GM18867 (cell line): ENCODE measurements around the gene PACRGL.
"Not testable (repeated sequence)": the region's sequence is repeated elsewhere in the genome, so short reads cannot be mapped to it uniquely, and the experiment has no call there.

ENCODE experiments used
- ATAC-seq: cut with Tn5 transposase; IDR thresholded peaks from one replicate; pipeline ENCODE4 v1.9.1; 2021; ENCODE audit warnings: mild to moderate bottlenecking, moderate library complexity; ENCODE audit not compliant: unreplicated experiment

PACRGL gene

GRCh38 chr4:20723019-20723418 lies 22.8 kb downstream of the PACRGL start:
- no peak for ATAC-seq

DNA sequence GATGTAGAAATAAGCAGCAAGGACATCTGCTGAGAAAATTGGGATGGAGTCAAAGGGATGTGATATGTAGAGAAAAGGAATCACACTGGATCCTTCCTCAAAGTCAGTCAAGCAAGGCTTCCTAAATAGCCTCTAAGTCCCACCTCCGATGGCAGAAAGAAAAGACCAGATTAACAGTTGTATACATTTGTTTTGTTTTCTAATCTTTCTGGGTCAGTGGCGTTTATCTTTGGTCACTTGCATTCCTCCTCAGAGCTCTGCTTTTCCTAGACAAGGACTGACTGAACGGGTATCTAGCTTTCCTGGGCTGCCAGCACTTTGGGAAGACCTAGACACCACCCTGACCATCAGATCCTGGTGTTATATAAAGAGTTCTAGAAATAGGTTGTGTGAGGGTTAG lies 23.2 kb downstream of the PACRGL start:
- ATAC-seq = no peak

- ATAC-seq = peak; percentile 89
These were observed 24.7 kb downstream of the PACRGL start for GRCh38 chr4:20724915-20725314.

DNA sequence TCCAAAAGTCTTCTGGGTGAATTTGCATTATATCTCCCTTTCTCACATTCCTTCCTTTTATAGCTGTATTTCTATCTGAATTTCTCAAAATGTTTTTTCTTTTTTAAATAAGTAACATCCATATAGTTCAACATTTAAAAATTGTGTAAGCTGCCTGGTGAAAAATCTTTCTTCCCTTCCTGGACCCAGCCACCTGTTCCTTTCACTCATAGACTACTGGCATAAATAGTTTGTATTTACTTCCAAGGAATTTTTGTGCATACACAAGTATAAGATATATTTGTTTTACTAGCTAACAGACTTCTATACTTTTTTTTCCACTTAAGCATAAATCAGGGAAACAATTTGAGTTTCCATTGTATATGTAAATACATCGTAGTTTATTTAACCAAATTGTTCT lies 35.7 kb downstream of the PACRGL start:
- no peak for ATAC-seq

- ATAC-seq = not testable (repeated sequence)
These were observed 45.7 kb downstream of the PACRGL start for GRCh38 chr4:20746000-20746399.

DNA sequence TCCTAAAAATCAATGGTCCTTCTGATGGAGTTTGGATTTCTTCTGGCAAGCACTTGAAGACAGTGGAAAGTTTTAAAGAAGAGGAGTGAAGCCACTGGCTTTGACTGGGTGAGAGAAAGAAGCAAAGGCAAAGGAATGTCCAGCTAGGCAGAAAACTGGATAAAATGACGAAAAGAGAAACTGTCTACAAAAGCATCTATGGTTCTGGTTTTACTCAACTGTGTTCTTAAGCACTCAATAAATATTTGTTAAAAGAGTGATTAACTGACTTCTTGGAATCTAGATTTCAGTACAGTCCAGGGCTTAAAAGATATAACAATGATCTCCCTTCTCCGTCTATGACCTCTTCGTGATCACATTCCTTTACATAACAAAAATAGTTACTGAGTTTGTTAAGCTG lies 52.4 kb downstream of the PACRGL start:
- ATAC-seq = no peak

DNA sequence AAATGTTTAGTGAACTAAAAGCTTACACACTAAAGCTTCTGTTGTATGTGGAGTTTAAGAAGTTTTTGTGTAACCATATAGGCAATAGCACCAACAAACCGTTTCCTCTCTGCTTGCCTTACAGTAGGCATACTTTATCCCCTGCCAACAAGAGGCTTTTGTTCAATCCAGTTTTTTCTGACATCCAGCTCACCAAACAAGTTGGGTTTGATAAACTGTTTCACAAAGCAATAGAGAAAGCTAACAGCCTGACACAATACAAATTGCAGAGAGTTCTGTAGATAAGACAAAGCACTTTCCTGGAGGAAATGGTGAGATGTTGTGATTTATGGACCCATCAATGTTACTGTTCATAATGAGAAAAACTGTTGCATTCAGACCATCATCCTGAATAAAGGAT lies 53.8 kb downstream of the PACRGL start:
- no peak for ATAC-seq

DNA sequence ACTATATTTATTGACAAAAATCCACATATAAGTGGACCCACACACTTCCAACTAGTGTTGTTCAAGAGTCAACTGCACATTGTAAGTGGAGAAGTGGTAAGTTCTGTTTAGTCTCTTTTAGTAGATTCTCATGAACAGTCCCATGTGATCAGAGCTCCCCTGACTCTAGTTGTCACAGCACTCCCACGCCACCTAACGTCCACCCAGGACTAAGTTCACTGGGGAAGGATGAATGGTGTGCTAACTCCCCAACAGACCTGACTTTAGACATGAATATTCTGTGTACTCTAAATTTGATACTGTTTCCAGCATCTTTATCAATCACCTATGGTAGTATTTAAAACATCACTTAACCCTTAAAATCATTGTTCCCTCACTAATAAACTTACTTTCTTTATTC lies 59.8 kb downstream of the PACRGL start:
- ATAC-seq = peak; percentile 66

GRCh38 chr4:20761382-20761781 lies 61.1 kb downstream of the PACRGL start:
- no peak for ATAC-seq

DNA sequence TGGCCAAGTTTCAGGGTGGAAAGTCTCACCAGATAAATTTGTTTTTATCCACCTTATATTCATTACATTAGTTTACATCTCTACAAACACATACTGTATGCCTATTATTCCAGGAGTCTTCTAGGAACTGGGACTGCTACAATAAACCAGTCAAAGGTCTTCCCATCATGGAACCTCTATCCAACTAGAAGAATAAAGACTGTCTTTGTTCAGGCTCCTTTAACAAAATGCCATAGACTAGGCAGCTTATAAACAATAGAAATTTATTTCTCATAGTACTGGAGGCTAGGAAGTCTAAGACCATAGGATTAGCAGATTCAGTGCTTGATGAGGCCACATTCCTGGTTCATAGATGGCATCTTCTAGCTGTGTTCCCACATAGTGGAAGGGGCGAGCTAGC lies 61.6 kb downstream of the PACRGL start:
- no peak for ATAC-seq

DNA sequence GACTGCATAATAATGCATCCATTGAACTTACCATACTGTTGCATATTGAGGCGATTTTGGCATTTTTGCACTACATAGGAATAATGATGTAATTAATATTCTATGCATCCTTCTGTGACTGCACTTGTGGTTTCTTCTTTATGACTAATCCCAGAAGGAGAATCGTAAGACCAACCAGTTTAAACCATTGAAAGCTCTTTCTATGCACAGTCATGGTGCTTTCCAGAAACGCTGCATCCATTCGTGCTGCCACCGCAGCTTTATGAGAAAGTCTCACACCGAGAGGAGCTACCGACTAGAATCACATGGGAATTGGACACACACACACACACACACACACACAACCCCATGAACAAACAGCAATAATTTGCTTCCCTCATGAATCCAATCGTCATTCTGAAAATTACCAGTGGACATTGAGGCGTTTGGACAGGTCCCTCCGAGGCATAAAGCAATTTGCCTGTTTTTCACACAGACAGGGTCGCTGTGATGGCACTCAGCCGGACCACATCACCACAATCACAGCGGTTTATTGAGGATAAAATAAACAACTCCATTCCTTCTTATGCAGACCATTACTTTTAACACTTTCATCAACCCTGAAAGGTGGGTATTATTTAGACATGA lies 64.2 kb downstream of the PACRGL start:
- ATAC-seq = no peak

DNA sequence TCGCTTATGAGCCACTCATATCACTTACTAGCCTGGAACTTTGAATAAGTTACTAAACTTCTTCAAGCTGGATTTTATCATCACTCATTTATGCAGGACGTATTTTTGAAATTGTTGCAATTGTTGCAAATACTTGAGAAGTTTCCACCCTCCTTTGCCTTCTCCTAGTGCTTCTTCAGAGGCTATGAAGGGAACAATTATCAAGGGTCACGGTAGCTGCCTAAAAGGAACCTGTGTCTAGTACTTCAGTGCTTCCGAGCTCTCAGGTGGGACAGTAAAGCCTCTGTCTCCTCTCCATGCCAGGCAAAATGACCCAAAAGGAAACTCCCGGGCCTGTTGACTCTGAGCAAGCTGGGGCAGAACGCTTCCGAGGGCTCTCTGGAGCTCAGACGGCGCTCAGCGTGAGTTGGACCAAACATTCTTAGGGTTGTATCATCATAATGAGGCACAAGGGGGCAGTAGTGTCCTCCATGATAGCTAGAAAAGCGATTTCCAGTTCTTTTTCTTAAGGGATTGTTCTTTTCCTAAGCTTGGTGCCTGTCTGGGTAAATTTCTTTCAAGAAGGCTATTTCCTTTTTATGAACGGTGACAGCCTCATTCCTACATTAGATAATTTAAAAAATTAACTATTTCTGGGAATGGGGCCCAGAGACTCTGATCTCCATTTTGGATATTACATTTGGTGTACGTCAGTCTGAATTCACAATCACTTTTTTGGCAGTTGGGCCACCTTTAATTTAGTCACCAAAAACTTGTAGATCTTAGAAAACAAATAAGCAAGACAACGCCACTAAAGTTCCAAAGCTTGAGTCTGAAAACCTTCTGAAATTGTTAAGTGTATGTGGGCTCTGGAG lies 73.1 kb downstream of the PACRGL start:
- ATAC-seq = peak; percentile 93

- no peak for ATAC-seq
These were observed 78.6 kb downstream of the PACRGL start for GRCh38 chr4:20778896-20779295.

DNA sequence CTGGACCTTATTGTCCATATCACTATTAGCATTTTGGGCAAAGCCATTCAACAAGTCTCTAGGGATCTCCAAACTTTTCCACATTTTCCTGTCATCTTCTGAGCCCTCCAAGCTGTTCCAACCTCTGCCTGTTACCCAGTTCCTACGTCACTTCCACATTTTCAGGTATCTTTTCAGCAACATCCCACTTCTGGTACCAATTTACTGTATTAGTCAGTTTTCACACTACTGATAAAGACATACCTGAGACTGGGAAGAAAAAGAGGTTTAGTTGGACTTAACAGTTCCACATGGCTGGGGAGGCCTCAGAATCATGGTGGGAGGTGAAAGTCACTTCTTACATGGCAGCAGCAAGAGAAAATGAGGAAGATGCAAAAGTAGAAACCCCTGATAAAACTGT lies 82.9 kb downstream of the PACRGL start:
- ATAC-seq = not testable (repeated sequence)

GRCh38 chr4:20787940-20788665 lies 87.8 kb downstream of the PACRGL start:
- ATAC-seq = no peak
